GM19099 (cell line): ENCODE results near the gene ATP2B3.

Source experiments
- POLR2A ChIP-seq: IDR thresholded peaks from 3 replicates; pipeline ENCODE4 v1.6.1; 2011; ENCODE audit warnings: low read depth; ENCODE audit not compliant: insufficient read length; ENCODE audit errors: extremely low read depth

The ATP2B3 gene

GRCh38 chrX:153495903-153496589, 21.4 kb upstream of the ATP2B3 start:
- TF ChIP-seq POLR2A = no peak

DNA sequence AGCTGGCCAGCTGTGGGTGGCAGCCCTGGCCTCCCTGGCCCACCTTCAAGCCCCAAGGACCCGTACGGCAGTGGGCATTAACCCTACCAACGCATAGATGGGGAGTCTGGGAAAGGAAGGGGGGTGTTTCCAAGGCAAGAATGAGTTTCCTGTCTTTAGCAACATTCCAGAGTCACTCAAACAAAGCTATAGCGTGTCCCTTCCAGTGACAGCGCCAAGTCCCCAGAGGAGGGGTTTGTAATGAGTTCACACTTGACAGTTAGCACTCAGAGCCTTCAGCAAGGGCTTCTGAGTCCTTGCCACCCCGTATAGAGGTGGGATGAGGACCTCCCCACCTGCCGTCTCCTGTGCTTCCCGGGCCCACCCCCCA, 20.9 kb upstream of the ATP2B3 start:
- no peak for TF ChIP-seq POLR2A

DNA sequence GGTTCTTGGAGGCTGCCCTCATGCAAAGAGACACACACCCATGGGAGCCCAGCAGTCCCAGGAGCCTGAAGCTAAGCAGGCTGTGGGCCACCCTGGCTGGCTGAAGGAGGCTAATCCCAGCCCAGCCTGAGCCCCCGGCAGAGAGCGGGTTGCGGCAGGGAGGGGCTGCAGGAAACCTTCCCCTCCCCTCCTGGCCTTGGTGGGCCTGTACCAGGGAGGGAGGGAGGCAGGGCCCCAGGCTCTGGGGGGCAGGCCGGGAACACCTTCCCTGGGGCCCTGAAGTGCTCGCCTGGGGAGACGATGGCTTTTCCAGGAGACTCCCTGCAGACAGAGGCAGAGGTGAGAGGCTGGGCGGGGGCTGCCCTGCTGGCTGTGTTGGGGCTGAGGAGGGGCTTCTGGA, 19.0 kb upstream of the ATP2B3 start:
- no peak for TF ChIP-seq POLR2A

DNA sequence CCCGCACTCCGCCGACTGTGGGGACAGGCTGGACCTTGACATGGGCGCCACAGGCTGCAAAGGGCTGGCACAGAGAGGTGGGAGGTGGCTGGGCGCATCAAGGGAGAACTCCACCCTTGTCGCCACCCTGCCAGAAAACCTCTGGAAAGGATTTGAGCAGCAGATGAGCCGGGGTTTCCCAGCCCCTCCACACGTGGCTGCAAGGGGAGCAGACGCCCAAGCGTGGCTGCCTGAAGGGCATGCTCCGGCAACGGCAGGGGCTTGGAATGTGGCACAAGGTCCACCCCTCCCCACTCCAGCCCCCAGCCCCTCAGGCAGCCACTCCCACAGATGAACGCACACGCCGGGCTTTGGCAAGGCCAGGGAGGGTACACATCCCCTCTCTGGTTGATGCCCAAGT, 18.1 kb upstream of the ATP2B3 start:
- no peak for TF ChIP-seq POLR2A

- TF ChIP-seq POLR2A = no peak
These were observed 17.6 kb upstream of the ATP2B3 start for GRCh38 chrX:153499876-153500275.

- TF ChIP-seq POLR2A = no peak
These were observed 16.7 kb upstream of the ATP2B3 start for GRCh38 chrX:153500676-153501280.

- no peak for TF ChIP-seq POLR2A
These were observed 15.9 kb upstream of the ATP2B3 start for GRCh38 chrX:153501530-153501929.

- no peak for TF ChIP-seq POLR2A
These were observed 15.3 kb upstream of the ATP2B3 start for GRCh38 chrX:153502131-153502530.

GRCh38 chrX:153502796-153503195, 14.6 kb upstream of the ATP2B3 start:
- TF ChIP-seq POLR2A = no peak

GRCh38 chrX:153504445-153505016, 12.9 kb upstream of the ATP2B3 start:
- no peak for TF ChIP-seq POLR2A

DNA sequence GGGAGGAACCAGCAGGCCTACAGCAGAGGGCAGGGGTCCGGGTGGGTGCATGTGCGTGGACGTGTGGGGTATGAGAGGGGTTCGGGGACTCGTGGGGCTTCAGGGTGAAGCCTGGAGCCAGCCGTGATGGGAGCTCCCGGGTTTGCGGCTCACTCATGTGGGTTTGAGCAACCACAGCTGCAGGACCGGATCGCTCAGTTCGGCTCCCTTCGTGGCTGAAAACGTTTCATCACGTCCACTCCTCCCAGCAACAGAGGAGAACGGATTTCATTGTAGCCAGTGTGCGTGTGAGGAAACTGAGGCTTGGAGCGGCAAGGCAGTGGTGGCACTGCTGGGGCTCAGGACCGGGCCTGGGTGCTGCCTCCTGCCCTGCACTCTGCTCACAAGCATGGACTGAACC, 12.1 kb upstream of the ATP2B3 start:
- no peak for TF ChIP-seq POLR2A

- TF ChIP-seq POLR2A = no peak
These were observed 9.8 kb upstream of the ATP2B3 start for GRCh38 chrX:153507484-153508178.

DNA sequence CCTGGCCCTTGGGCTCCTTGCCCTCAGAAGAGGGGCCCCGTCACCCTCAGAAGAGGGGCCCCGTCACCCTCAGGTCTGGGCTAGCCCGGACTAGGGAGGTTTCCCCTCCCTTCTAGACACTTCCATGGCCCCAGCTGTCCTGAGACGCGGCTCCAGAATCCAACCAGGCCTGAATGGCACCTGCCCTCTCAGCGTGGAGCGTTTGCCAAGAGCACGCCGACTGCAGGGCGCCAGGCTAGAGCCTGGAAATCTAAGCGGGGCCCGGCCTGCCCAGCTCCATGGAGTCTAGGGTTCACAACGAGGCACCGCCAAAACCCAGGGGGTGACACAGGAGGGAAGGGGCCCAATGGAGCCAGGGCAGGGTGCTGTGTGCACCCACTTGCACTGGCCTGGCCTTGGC, 7.8 kb upstream of the ATP2B3 start:
- no peak for TF ChIP-seq POLR2A

DNA sequence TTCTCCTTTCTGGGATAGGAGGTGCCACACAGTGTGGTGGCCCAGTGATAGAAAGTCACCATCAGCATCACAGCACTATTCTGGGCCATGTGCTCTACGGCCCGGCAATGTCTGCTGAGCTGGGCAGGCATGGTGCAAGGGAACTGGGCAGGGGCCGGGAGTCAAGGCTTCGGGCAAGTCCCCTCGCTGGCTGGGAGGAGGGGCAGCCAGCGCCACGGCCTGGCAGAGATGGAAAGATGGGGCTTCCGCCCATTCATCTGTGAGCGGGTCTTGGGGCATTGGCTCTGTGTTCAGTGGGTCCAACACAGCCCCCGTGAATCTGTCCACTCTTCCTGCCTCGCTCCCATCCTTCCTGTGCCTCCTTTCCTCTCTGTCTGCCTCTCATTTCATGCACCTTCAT, 7.1 kb upstream of the ATP2B3 start:
- no peak for TF ChIP-seq POLR2A

GRCh38 chrX:153511784-153512500, 5.5 kb upstream of the ATP2B3 start:
- TF ChIP-seq POLR2A = no peak

- no peak for TF ChIP-seq POLR2A
These were observed 4.9 kb upstream of the ATP2B3 start for GRCh38 chrX:153512501-153512893.

GRCh38 chrX:153513265-153513664, 4.2 kb upstream of the ATP2B3 start:
- TF ChIP-seq POLR2A = no peak
